ENCODE data around the gene CREB3L2. TPM values are rescaled to one million over a fixed set of nuclear protein-coding genes. Genes with fewer than 3 reads are reported as not detected.

The CREB3L2 gene
- total and polyA plus RNA-seq, 2 of the 4 experiments (the other 2 are of a cell fraction): 42.3 to 57.9 TPM

DNA sequence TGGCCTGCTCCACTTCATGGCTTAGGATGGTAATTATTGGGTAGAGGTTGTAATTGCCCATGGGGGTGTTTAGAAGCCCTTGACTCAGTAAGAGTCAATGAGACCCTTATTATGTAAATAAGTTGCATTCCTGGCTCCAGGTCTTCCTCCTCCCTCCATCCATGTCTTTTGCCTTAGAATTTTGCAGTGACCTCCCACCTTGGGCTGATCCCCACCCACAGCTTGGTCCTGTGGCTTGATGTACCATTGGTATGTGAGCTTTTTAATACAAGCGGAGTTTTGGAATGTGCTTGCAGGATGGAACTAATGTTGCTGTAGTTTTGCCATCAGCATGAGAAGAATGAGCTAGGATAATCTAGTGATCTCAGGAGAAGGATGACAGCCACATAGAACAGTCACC is 81.9 kb downstream of the CREB3L2 start:
- Histone ChIP-seq H3K36me3 (ENCODE audit: control insufficient read depth, insufficient read depth, low read length) (peaks cover 11% of the 10 kb centered on the region), H2BK5ac (ENCODE audit: low read depth, low read length, poor library complexity, severe bottlenecking) (no peak overlapping the region), H3K14ac (replicated peaks; ENCODE audit: low read depth, low read length) (no peak overlapping the region), H3K4me2 (ENCODE audit: low read depth, low read length) (no peak overlapping the region), H3K27me3 (ENCODE audit: control insufficient read depth, insufficient read depth, low read length) (no peaks in the 10 kb centered on the region), H4K20me1 (ENCODE audit: insufficient read depth, low read length) (peaks cover 8% of the 10 kb centered on the region; the same call in 1 of the 2 replicates), H2AK9ac (replicated peaks; ENCODE audit: low read depth, low read length, poor library complexity) (no peak overlapping the region), H3K9ac (ENCODE audit: low read depth, low read length) (no peak overlapping the region), H3K4me3 (ENCODE audit: insufficient read depth, low read depth, low read length) (no peak overlapping the region), H3K9me3 (ENCODE audit: control insufficient read depth, insufficient read depth, low read length) (no peaks in the 10 kb centered on the region), H4K91ac (ENCODE audit: insufficient read depth, low read depth, low read length) (no peak overlapping the region), H2AK5ac (ENCODE audit: low read depth, low read length) (no peak overlapping the region), H3K23ac (ENCODE audit: low read depth, low read length) (no peak overlapping the region), H3K79me1 (ENCODE audit: low read depth in 1 of 2, low read length in 2 of 2) (peaks cover 33 to 82% of the 10 kb centered on the region in 2 experiments), H4K5ac (ENCODE audit: low read depth, low read length) (no peak overlapping the region), H4K8ac (ENCODE audit: low read depth in 2 of 2, low read length in 2 of 2) (no peak overlapping the region), H3K27ac (ENCODE audit: insufficient read depth, low read length) (no peak overlapping the region), H3K4me1 (ENCODE audit: control insufficient read depth, insufficient read depth, low read length) (peaks cover 12% of the 10 kb centered on the region), H2BK120ac (ENCODE audit: low read depth, low read length) (no peak overlapping the region), H3K9me1 (ENCODE audit: insufficient read depth, low read length) (peaks cover 15% of the 10 kb centered on the region), H2AFZ (replicated peaks; ENCODE audit: low read length, poor library complexity) (no peak overlapping the region), H3K56ac (ENCODE audit: extremely low read depth, insufficient read depth, low read length) (no peak overlapping the region), H3K18ac (ENCODE audit: low read depth, low read length) (no peak overlapping the region), H2BK15ac (ENCODE audit: low read depth, low read length) (no peak overlapping the region), H3K4ac (ENCODE audit: low read depth, low read length) (no peak overlapping the region), H2BK20ac (ENCODE audit: low read depth, low read length) (no peak overlapping the region)
- no peak for DNase-seq
- ChIA-PET POLR2A (ENCODE audit: unreplicated experiment) (no interaction called here), CTCF (interaction anchor here (1.0 kb wide), 2 partner anchors 16 to 264 kb away, joined by 3 to 4 read pairs; no protein-coding TSS in a partner anchor)
- intact Hi-C loops (cut with micrococcal nuclease) (loop anchor here (5.0 kb wide), 1 partner anchor 82 kb away; the partner anchor contains the start of gene CREB3L2), dilution Hi-C loops (cut with HindIII; ENCODE audit: low sequenced_read_pairs, unreplicated experiment) (loop anchor here (10.0 kb wide), 1 partner anchor 75 kb away; no protein-coding TSS in a partner anchor), in situ Hi-C loops (cut with MboI; ENCODE audit: low sequenced_read_pairs) (no loop called here)
- TF ChIP-seq MAZ (IDR thresholded peaks at IDR 0.05; ENCODE audit: borderline replicate concordance, low read depth, low read length): no peak
- no peak for TF ChIP-seq SMC3 (IDR thresholded peaks at IDR 0.05; ENCODE audit: low read depth, low read length)
- no peak for TF ChIP-seq CEBPB (IDR thresholded peaks at IDR 0.05; ENCODE audit: low read depth, low read length)
- TF ChIP-seq ELK1 (IDR thresholded peaks at IDR 0.05; ENCODE audit: borderline replicate concordance, low read depth, low read length): no peak
- TF ChIP-seq POLR2A (IDR thresholded peaks at IDR 0.05; ENCODE audit: low read depth, low read length): no peak
- no peak for TF ChIP-seq BHLHE40 (IDR thresholded peaks at IDR 0.05; ENCODE audit: low read depth, low read length)
- no peak for TF ChIP-seq FOS (IDR thresholded peaks at IDR 0.05; ENCODE audit: low read depth, low read length)
- TF ChIP-seq NFE2L2 (IDR thresholded peaks at IDR 0.05; ENCODE audit: low read depth, low read length): no peak
- TF ChIP-seq CHD1 (IDR thresholded peaks at IDR 0.05; ENCODE audit: low read depth, low read length): no peak
- TF ChIP-seq RCOR1 (IDR thresholded peaks at IDR 0.05; ENCODE audit: insufficient replicate concordance, low read length): no peak
- no peak for TF ChIP-seq MAFK (IDR thresholded peaks at IDR 0.05; ENCODE audit: low read depth, low read length)
- TF ChIP-seq RAD21 (IDR thresholded peaks at IDR 0.05; ENCODE audit: low read length): no peak
- TF ChIP-seq RFX5 (IDR thresholded peaks at IDR 0.05; ENCODE audit: low read depth, low read length): no peak
- TF ChIP-seq USF2 (IDR thresholded peaks at IDR 0.05; ENCODE audit: low read depth, low read length): no peak
- TF ChIP-seq CTCF (conservative IDR thresholded peaks at IDR 0.05; ENCODE audit: low read depth, low read length): no peak
- TF ChIP-seq MXI1 (IDR thresholded peaks at IDR 0.05; ENCODE audit: borderline replicate concordance, low read depth, low read length): no peak
- no CpG with 5 or more reads among the region's 1 CpG for WGBS, 2 experiments (ENCODE audit: extremely low coverage in 2 of 2, insufficient read length in 1 of 2)
- ATAC-seq (ENCODE audit: low read depth): no peak
- BruUV-seq (replicated peaks): no TSS peak
